K562 (cell line): Measurements from ENCODE around the gene CNP. TPM values are rescaled to one million over a fixed set of nuclear protein-coding genes. Genes with fewer than 3 reads are reported as not detected.

Source experiments
- C11orf30 ChIP-seq: fragments of 450-650 bp; IDR thresholded peaks from 2 replicates; pipeline ENCODE4 v1.6.1; 2016; ENCODE audit warnings: low read depth, mild to moderate bottlenecking
- CC2D1A ChIP-seq: fragments of 450-650 bp; IDR thresholded peaks from 2 replicates; pipeline ENCODE4 v1.6.1; 2017; ENCODE audit warnings: mild to moderate bottlenecking
- CREBBP ChIP-seq: IDR thresholded peaks from one replicate; pipeline ENCODE4 v1.6.1; 2012; ENCODE audit warnings: low read depth, mild to moderate bottlenecking, control low read depth, inconsistent platforms, low read length
- HLTF ChIP-seq: fragments of 450-650 bp; IDR thresholded peaks from 2 replicates; pipeline ENCODE4 v1.6.1; 2016
- HNRNPL ChIP-seq: fragments of 200-400 bp; formaldehyde crosslinking; IDR thresholded peaks from 2 replicates; pipeline ENCODE4 v1.6.1; 2017; ENCODE audit warnings: low read depth, mild to moderate bottlenecking, low read length
- NCOR1 ChIP-seq: fragments of 450-650 bp; IDR thresholded peaks from 2 replicates; pipeline ENCODE4 v1.6.1; 2016; ENCODE audit warnings: mild to moderate bottlenecking, moderate library complexity
- PHF8 ChIP-seq: fragments of 200-600 bp; sonication (generic); IDR thresholded peaks from 2 replicates; pipeline ENCODE4 v1.6.1; 2012; ENCODE audit warnings: mixed run types, mild to moderate bottlenecking, inconsistent platforms, low read length, moderate library complexity, borderline replicate concordance
- PHTF2 ChIP-seq: fragments of 250-450 bp; sonication (Bioruptor Pico); IDR thresholded peaks from 2 replicates; pipeline ENCODE4 v1.5.0; 2021; ENCODE audit warnings: mild to moderate bottlenecking
- RBM25 ChIP-seq: fragments of 200-400 bp; formaldehyde crosslinking; IDR thresholded peaks from 2 replicates; pipeline ENCODE4 v1.6.1; 2018; ENCODE audit warnings: low read length, low read depth, moderate library complexity; ENCODE audit not compliant: severe bottlenecking
- ZFX ChIP-seq: sonication (generic); formaldehyde crosslinking; IDR thresholded peaks from 2 replicates; pipeline ENCODE4 v1.8.0; 2022; ENCODE audit warnings: mild to moderate bottlenecking, missing genetic modification reagents, moderate library complexity
- ZKSCAN8 ChIP-seq: fragments of 200-800 bp; sonication (Bioruptor generic); IDR thresholded peaks from 2 replicates; pipeline ENCODE4 v1.6.1; 2016; ENCODE audit warnings: missing genetic modification characterization, missing compliant biosample characterization
- ZNF316 ChIP-seq: fragments of 450-650 bp; IDR thresholded peaks from 2 replicates; pipeline ENCODE4 v1.6.1; 2016
- polyA plus RNA-seq, 8 experiments: library from polyadenylated mRNA; depleted of rRNA in 4 of 8; stranded (reverse) in 5 of 8; unstranded in 3 of 8; fragments of >200 nt; fragmentation: Nextera tagmentation in 2 of 8; fragmentation: Illumina TruSeq in 1 of 8; extraction: Ambion mirVana in 2 of 8; extraction: Trizol in 1 of 8; gene quantifications; 2 replicates each; pipeline versions ENCODE4 v1.2.1 to v1.2.3, GENCODE V29; 2011 to 2014; ENCODE audit warnings: inconsistent platforms in 1 of 8, missing spikeins in 1 of 8
- total RNA-seq, 7 experiments: library from RNA; depleted of rRNA in 6 of 7; stranded (reverse); fragments of >200 nt in 6 of 7; fragmentation: Illumina TruSeq in 2 of 7; extraction: Trizol in 2 of 7; gene quantifications; 2 replicates each; pipeline versions ENCODE4 v1.2.1 to v1.2.3, GENCODE V29; 2011 to 2021; ENCODE audit warnings: low replicate concordance in 1 of 7
- TF ChIP-seq, protein P1 (sequence below): IDR thresholded peaks from 2 replicates; pipeline ENCODE4 v1.6.1; 2011; ENCODE audit warnings: borderline replicate concordance, low read depth, mild to moderate bottlenecking, moderate library complexity, low read length; ENCODE audit not compliant: insufficient read depth, poor library complexity, severe bottlenecking
- TF ChIP-seq, protein P2 (sequence below): sonication (generic); formaldehyde crosslinking; IDR thresholded peaks from 2 replicates; pipeline ENCODE4 v1.9.0; 2022; ENCODE audit warnings: mild to moderate bottlenecking, missing genetic modification reagents
- TF ChIP-seq, protein P3 (sequence below), 2 experiments: fragments of 150-350 bp in 1 of 2; IDR thresholded peaks; 2 replicates each; pipeline ENCODE4 v1.6.1; 2012 to 2016; ENCODE audit warnings: low read depth in 2 of 2, low read length in 2 of 2, mild to moderate bottlenecking in 1 of 2, moderate library complexity in 1 of 2
- TF ChIP-seq, protein P4 (sequence below): fragments of 450-650 bp; IDR thresholded peaks from 2 replicates; pipeline ENCODE4 v1.6.1; 2016; ENCODE audit warnings: mild to moderate bottlenecking
- TF ChIP-seq, protein P5 (sequence below): fragments of 250-450 bp; sonication (Bioruptor Pico); IDR thresholded peaks from 2 replicates; pipeline ENCODE4 v1.5.1; 2021; ENCODE audit warnings: mild to moderate bottlenecking

The CNP gene
- total and polyA plus RNA-seq, 9 of the 15 experiments (the other 6 are each of a cell fraction or from before 2014, with no cell fraction given), result 1.7 to 52.0 (median 29.1) TPM

DNA sequence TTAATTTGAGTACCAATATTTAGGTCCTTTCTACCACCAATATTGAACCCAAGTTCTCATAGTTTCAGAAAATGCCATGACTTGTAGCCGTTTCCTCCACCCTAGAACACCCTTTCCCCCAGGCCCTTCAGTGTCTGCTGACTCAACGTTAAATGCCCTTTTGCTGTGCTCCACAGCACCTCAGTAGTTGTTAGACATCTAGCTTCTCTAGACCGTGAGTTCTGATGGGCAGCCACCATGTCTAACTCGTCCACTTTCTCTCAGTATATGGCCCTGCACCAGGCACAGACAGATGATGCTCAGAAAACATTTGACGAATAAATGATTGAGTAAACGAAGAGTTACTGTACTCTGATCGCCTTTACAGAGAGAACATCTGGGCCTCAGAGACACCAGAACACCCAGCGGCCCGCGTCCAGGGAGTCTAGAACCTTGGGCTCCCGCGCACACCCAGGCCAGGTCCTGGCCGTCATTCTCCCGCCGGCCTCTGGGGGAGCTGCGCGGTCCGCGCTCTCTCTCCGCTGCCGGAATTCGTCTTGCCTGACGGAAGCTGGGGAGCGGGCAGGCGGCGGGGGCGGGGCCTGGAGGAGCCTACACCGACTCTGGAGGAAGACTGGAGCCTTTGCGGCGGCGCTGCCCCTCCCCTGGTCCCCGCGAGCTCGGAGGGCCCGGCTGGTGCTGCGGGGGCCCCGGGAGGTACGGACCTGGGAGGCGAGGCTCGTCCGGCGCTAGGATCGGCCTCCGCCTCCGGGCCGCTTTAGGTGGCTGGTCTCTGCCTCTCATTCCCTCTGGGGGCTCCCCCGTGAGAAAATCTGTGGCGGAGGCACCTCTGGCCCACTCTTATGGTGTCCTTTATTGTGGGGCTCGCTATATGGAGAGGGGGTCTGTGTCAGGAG is 53.2 kb downstream of the CNP start, which contains the start of gene NKIRAS2 (continued):
- TF ChIP-seq C11orf30 (peak; percentile 79), ZKSCAN8 (CRISPR knock-in tag) (no peak), HNRNPL (no peak), RBM25 (no peak), ZNF316 (peak; percentile 88), HLTF (no peak), PHTF2 (CRISPR knock-in tag) (no peak), CC2D1A (peak; percentile 73), NCOR1 (peak; percentile 29; the same call in 1 of the 2 replicates), PHF8 (peak; percentile 80; the same call in 1 of the 2 replicates), ZFX (CRISPR knock-in tag) (0 out of 2 replicates have a peak, but pooled peaks have one; percentile 42), CREBBP (no peak)
- TF ChIP-seq, protein P1, sequence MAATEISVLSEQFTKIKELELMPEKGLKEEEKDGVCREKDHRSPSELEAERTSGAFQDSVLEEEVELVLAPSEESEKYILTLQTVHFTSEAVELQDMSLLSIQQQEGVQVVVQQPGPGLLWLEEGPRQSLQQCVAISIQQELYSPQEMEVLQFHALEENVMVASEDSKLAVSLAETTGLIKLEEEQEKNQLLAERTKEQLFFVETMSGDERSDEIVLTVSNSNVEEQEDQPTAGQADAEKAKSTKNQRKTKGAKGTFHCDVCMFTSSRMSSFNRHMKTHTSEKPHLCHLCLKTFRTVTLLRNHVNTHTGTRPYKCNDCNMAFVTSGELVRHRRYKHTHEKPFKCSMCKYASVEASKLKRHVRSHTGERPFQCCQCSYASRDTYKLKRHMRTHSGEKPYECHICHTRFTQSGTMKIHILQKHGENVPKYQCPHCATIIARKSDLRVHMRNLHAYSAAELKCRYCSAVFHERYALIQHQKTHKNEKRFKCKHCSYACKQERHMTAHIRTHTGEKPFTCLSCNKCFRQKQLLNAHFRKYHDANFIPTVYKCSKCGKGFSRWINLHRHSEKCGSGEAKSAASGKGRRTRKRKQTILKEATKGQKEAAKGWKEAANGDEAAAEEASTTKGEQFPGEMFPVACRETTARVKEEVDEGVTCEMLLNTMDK, result peak; percentile 16
- TF ChIP-seq, protein P2, sequence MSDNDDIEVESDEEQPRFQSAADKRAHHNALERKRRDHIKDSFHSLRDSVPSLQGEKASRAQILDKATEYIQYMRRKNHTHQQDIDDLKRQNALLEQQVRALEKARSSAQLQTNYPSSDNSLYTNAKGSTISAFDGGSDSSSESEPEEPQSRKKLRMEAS (CRISPR knock-in tag), result peak; percentile 38; the same call in 1 of the 2 replicates
- TF ChIP-seq, protein P3, sequence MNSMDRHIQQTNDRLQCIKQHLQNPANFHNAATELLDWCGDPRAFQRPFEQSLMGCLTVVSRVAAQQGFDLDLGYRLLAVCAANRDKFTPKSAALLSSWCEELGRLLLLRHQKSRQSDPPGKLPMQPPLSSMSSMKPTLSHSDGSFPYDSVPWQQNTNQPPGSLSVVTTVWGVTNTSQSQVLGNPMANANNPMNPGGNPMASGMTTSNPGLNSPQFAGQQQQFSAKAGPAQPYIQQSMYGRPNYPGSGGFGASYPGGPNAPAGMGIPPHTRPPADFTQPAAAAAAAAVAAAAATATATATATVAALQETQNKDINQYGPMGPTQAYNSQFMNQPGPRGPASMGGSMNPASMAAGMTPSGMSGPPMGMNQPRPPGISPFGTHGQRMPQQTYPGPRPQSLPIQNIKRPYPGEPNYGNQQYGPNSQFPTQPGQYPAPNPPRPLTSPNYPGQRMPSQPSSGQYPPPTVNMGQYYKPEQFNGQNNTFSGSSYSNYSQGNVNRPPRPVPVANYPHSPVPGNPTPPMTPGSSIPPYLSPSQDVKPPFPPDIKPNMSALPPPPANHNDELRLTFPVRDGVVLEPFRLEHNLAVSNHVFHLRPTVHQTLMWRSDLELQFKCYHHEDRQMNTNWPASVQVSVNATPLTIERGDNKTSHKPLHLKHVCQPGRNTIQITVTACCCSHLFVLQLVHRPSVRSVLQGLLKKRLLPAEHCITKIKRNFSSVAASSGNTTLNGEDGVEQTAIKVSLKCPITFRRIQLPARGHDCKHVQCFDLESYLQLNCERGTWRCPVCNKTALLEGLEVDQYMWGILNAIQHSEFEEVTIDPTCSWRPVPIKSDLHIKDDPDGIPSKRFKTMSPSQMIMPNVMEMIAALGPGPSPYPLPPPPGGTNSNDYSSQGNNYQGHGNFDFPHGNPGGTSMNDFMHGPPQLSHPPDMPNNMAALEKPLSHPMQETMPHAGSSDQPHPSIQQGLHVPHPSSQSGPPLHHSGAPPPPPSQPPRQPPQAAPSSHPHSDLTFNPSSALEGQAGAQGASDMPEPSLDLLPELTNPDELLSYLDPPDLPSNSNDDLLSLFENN (IDR thresholded peaks at IDR 0.05; ENCODE audit: low read depth in 2 of 2, low read length in 2 of 2), result 0 out of 4 replicates have a peak, but pooled peaks of 1 of the 2 experiments have one; percentile 63
- TF ChIP-seq, protein P4, sequence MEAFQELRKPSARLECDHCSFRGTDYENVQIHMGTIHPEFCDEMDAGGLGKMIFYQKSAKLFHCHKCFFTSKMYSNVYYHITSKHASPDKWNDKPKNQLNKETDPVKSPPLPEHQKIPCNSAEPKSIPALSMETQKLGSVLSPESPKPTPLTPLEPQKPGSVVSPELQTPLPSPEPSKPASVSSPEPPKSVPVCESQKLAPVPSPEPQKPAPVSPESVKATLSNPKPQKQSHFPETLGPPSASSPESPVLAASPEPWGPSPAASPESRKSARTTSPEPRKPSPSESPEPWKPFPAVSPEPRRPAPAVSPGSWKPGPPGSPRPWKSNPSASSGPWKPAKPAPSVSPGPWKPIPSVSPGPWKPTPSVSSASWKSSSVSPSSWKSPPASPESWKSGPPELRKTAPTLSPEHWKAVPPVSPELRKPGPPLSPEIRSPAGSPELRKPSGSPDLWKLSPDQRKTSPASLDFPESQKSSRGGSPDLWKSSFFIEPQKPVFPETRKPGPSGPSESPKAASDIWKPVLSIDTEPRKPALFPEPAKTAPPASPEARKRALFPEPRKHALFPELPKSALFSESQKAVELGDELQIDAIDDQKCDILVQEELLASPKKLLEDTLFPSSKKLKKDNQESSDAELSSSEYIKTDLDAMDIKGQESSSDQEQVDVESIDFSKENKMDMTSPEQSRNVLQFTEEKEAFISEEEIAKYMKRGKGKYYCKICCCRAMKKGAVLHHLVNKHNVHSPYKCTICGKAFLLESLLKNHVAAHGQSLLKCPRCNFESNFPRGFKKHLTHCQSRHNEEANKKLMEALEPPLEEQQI, result peak; percentile 90; the same call in 1 of the 2 replicates
- TF ChIP-seq, protein P5, sequence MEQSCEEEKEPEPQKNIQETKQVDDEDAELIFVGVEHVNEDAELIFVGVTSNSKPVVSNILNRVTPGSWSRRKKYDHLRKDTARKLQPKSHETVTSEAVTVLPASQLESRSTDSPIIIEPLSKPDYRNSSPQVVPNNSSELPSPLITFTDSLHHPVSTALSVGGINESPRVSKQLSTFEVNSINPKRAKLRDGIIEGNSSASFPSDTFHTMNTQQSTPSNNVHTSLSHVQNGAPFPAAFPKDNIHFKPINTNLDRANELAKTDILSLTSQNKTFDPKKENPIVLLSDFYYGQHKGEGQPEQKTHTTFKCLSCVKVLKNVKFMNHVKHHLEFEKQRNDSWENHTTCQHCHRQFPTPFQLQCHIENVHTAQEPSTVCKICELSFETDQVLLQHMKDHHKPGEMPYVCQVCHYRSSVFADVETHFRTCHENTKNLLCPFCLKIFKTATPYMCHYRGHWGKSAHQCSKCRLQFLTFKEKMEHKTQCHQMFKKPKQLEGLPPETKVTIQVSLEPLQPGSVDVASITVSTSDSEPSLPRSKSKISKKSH (CRISPR knock-in tag), result no peak
